ENCODE results near the gene AFG1L.
"Not testable (repeated sequence)": the region's sequence is repeated elsewhere in the genome, so short reads cannot be mapped to it uniquely, and the experiment has no call there.

- TF ChIP-seq CTCF (IDR thresholded peaks at IDR 0.05); POLR2A (IDR thresholded peaks at IDR 0.05); POLR2AphosphoS5 (IDR thresholded peaks at IDR 0.05; ENCODE audit: insufficient read depth in 1 of 2, low read depth in 1 of 2): not testable (repeated sequence)
These were observed 121.4 kb downstream of the AFG1L start for GRCh38 chr6:108416047-108416833.
